ENCODE results near the gene HOOK2.

DNA sequence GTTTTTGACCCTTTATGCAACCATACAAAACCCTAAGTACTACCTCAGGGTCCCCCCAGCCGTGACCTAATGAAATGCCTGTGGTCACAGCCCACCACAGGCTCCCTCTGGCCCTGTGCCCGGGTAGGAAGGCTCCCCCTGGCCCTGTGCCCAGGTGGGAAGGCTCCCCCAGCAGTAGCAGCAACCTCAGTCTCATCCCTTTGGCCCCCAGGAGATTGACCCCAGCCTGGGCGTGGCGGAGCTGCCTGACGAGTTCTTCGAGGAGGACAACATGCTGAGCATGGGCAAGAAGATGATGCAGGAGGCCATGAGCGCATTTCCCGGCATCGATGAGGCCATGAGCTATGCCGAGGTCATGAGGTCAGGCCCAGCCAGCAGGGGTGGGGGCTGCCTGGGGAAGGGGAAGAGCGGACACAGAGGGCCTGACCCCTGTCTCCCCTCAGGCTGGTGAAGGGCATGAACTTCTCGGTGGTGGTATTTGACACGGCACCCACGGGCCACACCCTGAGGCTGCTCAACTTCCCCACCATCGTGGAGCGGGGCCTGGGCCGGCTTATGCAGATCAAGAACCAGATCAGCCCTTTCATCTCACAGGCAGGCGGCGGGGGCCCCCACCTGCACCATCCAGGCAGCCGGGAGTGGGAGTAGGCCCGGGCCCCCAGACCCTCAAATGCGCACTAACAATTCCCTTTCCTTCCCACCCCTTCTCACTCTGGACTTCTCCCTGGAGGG, 30.0 kb downstream of the HOOK2 start:
- TF ChIP-seq CTCF (IDR thresholded peaks at IDR 0.05) (no peak), POLR2A (IDR thresholded peaks at IDR 0.05) (no peak)

Data from tibial nerve (tissue), 3 donors.